A204.1 (cell line): ENCODE data around the gene GLDN.
"Not testable (repeated sequence)": the region's sequence is repeated elsewhere in the genome, so short reads cannot be mapped to it uniquely, and the experiment has no call there.

Experiments
- FAIRE-seq: peaks from 2 replicates; lab custom pipeline; 2012; peaks lifted over from hg19 to GRCh38; lab: Jason Lieb, UNC

The GLDN gene

DNA sequence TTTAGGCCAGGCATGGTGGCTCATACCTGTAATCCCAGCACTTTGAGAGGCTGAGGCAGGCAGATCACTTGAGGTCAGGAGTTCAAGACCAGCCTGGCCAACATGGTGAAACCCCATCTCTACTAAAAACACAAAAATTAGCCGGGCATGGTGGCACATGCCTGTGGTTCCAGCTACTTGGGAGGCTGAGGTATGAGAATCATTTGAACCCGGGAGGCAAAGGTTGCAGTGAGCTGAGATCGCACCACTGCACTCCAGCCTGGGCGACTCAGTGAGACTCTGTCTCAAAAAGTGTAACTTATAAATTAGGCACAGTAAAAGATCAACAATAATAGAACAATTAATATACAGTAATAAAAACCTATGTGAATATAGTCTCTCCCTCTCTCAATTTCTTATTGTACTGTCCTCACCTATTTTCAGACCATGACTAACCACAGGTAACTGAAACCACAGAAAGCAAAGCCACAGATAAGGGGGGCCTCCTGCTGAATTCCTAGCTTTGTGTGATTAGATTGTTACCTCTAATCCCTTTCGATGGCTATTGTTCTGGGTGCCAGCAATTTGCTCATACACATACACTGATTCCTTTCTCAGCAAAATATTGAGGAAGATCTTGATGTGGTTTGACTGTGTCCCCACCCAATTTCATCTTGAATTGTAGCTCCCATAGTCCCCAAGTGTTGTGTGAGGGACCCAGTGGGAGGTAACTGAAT is 104.7 kb downstream of the GLDN start:
- not testable (repeated sequence) for FAIRE-seq

GRCh38 chr15:51447855-51448621 is 106.6 kb downstream of the GLDN start:
- FAIRE-seq: no peak

- FAIRE-seq: no peak
These were observed 107.4 kb downstream of the GLDN start for GRCh38 chr15:51448622-51449399.

DNA sequence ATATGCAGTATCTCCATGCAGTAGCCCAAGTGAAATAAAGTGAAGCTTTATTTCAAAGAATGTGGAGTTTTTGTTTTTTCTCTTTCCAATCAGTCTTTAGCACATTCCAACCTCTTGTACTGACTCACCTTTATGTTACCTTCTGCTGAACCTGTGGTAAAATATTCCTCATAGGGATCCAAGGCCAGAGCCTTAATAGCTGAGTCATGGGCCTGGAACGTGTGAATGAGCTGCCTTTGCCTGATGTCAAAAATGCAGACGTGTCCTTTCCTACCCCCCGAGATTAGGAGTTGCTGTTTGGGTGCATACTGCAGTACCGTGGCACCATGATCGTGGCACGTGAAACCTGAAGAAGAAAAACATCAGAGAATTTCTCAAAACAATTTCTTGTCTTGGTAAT is 108.5 kb downstream of the GLDN start:
- no peak for FAIRE-seq
